GM23248 (cell line): Measurements from ENCODE around the gene EFNB2.

Experiments used
- EZH2 ChIP-seq: fragments of 200-600 bp; sonication (generic); IDR thresholded peaks from 2 replicates; pipeline ENCODE4 v1.6.1; 2018; ENCODE audit warnings: antibody characterized with exemption, mild to moderate bottlenecking; ENCODE audit not compliant: insufficient read depth, poor library complexity, severe bottlenecking
- EZH2phosphoT487 ChIP-seq: fragments of 200-600 bp; sonication (generic); IDR thresholded peaks from 2 replicates; pipeline ENCODE4 v1.6.1; 2018; ENCODE audit warnings: antibody characterized with exemption, moderate library complexity, mild to moderate bottlenecking, low read depth; ENCODE audit not compliant: insufficient read depth

- TF ChIP-seq EZH2phosphoT487 = no peak
- no peak for TF ChIP-seq EZH2
These were observed at the start of gene EFNB2 for GRCh38 chr13:106535552-106536243.
